ENCODE results near the gene KAZALD1. TPM values are rescaled to one million over a fixed set of nuclear protein-coding genes. Genes with fewer than 3 reads are reported as not detected.

Gene KAZALD1
- total and polyA plus RNA-seq, 4 experiments from 2014 or later: not detected

DNA sequence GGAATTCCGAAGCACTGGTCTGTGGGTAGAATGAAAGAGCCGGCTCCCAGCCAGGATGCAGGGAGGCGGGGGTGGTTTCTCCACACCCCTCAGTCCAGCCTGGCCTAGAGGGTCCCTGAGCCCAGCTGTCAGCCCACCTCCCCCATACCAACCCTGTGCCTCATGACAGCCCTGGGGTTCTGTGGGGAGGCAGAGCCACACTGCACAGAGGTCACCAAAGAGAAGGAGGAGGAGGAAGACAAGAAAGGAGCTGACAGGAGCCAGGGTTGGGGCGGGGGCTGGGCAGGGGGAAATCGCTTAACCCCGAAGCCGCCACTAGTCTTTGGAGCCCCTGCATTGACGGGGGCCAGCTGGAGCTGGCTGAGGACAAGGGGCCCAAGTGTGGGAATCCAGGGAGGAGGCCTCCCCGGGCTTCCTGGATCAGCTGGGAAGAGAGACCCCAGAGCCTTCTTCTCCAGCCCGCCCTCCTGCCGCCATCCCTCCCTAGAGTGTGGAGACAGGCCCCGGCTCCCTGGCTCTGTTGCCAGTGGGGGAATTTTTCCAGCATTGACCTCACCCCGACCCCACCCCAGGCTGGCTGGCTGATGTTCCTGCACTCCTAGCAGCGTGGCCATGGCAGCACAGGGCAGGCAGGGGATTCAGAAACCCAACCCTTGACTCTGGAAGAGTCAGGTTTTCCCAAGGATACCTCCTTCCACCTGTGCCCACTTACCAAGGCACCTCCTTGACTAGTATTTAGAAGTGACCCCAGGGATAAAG lies 32.5 kb downstream of the KAZALD1 start:
- Histone ChIP-seq H3K36me3 (ENCODE audit: insufficient read depth, low read length) (no peaks in the 10 kb centered on the region), H3K9me3 (ENCODE audit: control insufficient read depth in 1 of 2, low read length in 2 of 2) (no peaks in the 10 kb centered on the region), H3K27me3 (ENCODE audit: insufficient read depth, low read length) (peaks cover 6% of the 10 kb centered on the region), H3K4me1 (ENCODE audit: insufficient read depth, low read length) (no peaks in the 10 kb centered on the region), H3K4me3 (ENCODE audit: low read length in 2 of 2) (no peak overlapping the region), H3K27ac (ENCODE audit: low read depth, low read length) (no peak overlapping the region)
- H3K4me3 Mint-ChIP-seq: no peak overlapping the region
- no peaks in the 10 kb centered on the region for H3K36me3 Mint-ChIP-seq
- H3K27ac Mint-ChIP-seq: no peak overlapping the region
- no peaks in the 10 kb centered on the region for H3K9me3 Mint-ChIP-seq
- peaks cover 23 to 48% of the 10 kb centered on the region in 2 donors for H3K27me3 Mint-ChIP-seq
- H3K4me1 Mint-ChIP-seq: no peaks in the 10 kb centered on the region
- POLR2A ChIA-PET (ENCODE audit: partially characterized antibody): interaction anchor here (1.6 kb wide), 1 partner anchor 48 kb away, joined by 12 read pairs; no protein-coding TSS in a partner anchor
- intact Hi-C loops (cut with micrococcal nuclease): no loop called here
- no peak for DNase-seq
- CTCF ChIA-PET (ENCODE audit: partially characterized antibody): interaction anchor here (1.0 to 15.5 kb wide), 6 partner anchors 8 to 47 kb away, joined by 3 to 463 read pairs (median 6); no protein-coding TSS in a partner anchor

DNA sequence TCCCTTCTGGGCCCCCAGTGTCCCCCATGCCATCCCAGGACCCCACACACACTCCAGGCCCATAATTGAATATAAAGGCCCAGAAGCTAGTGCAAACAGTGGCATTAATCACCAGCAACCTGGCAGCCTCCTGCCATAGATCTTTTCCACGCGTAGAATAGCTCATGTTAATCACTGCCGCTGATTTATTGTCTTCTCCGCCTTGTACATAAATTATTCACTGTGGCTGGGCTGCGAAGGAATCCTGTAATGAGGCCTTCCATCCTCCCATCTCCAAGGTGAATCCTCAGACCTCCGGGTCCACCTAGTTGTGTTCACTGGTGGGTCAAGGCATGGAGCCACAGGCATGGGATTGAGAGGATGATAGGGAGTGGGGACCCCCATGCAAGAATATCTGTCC lies 33.2 kb downstream of the KAZALD1 start:
- ChIA-PET CTCF (ENCODE audit: partially characterized antibody) (interaction anchor here (1.0 to 15.5 kb wide), 18 partner anchors 8 to 162 kb away, joined by 3 to 463 read pairs (median 5); no protein-coding TSS in a partner anchor), POLR2A (ENCODE audit: partially characterized antibody) (interaction anchor here (1.6 kb wide), 1 partner anchor 47 kb away, joined by 12 read pairs; no protein-coding TSS in a partner anchor)
- no peaks in the 10 kb centered on the region for H3K9me3 Mint-ChIP-seq
- no peaks in the 10 kb centered on the region for H3K4me1 ChIP-seq (ENCODE audit: insufficient read depth, low read length)
- no peaks in the 10 kb centered on the region for H3K36me3 ChIP-seq (ENCODE audit: insufficient read depth, low read length)
- no peak for DNase-seq
- no peak overlapping the region for H3K4me3 Mint-ChIP-seq
- no peaks in the 10 kb centered on the region for H3K9me3 ChIP-seq (ENCODE audit: control insufficient read depth in 1 of 2, low read length in 2 of 2)
- no peak overlapping the region for H3K4me3 ChIP-seq (ENCODE audit: low read length in 2 of 2)
- no peak overlapping the region for H3K27ac ChIP-seq (ENCODE audit: low read depth, low read length)
- intact Hi-C loops (cut with micrococcal nuclease): loop anchor here (1.0 kb wide), 1 partner anchor 47 kb away; no protein-coding TSS in a partner anchor
- H3K36me3 Mint-ChIP-seq: no peaks in the 10 kb centered on the region
- peaks cover 30 to 54% of the 10 kb centered on the region in 2 donors for H3K27me3 Mint-ChIP-seq
- peaks cover 6% of the 10 kb centered on the region for H3K27me3 ChIP-seq (ENCODE audit: insufficient read depth, low read length)
- H3K27ac Mint-ChIP-seq: peak overlapping the region in 1 of 7 donors; percentile 64
- H3K4me1 Mint-ChIP-seq: no peaks in the 10 kb centered on the region

DNA sequence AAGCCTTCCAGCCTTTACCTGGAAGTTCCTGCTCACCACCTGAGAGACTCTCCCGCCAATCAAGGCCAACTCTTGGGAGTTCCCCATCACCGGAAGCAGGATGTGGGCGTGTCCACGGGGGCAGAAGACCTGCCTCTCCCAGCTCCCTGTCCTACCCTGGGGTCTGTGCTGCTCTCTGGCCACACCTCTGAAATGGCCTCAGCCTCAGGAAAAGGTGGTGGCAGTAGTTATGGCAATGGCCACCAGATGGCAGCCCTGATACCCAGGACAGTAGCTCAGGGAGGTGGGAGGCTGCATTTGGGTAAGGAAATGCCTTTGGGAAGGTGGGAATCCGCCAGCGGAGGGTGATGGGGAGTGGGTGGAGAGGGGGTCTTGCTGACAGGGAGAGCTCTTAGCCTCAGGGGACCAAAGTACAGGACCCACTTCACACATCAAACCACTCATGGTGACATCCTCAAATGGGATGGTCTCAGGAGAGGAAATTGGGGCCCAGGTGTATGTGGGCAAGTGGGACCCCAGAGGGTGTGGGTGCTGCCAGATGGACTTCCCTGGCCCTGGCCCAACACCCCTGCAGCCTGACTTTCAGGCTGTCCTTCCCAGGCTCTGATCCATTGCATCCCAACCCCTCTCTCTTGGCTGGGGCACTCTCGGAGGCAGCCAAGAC lies 33.9 kb downstream of the KAZALD1 start:
- H3K4me3 Mint-ChIP-seq: no peak overlapping the region
- Histone ChIP-seq H3K4me3 (ENCODE audit: low read length in 2 of 2) (no peak overlapping the region), H3K4me1 (ENCODE audit: insufficient read depth, low read length) (no peaks in the 10 kb centered on the region), H3K27ac (ENCODE audit: low read depth, low read length) (no peak overlapping the region), H3K9me3 (ENCODE audit: control insufficient read depth in 1 of 2, low read length in 2 of 2) (no peaks in the 10 kb centered on the region), H3K27me3 (ENCODE audit: insufficient read depth, low read length) (peaks cover 2% of the 10 kb centered on the region), H3K36me3 (ENCODE audit: insufficient read depth, low read length) (no peaks in the 10 kb centered on the region)
- no peaks in the 10 kb centered on the region for H3K4me1 Mint-ChIP-seq
- ChIA-PET POLR2A (ENCODE audit: partially characterized antibody) (interaction anchor here (0.7 to 1.6 kb wide), 2 partner anchors 45 to 46 kb away, joined by 3 to 12 read pairs; no protein-coding TSS in a partner anchor), CTCF (ENCODE audit: partially characterized antibody) (interaction anchor here (0.9 to 15.5 kb wide), 26 partner anchors 8 to 162 kb away, joined by 3 to 463 read pairs (median 5); no protein-coding TSS in a partner anchor)
- no peaks in the 10 kb centered on the region for H3K9me3 Mint-ChIP-seq
- intact Hi-C loops (cut with micrococcal nuclease): loop anchor here (1.0 kb wide), 1 partner anchor 47 kb away; no protein-coding TSS in a partner anchor
- no peak overlapping the region for H3K27ac Mint-ChIP-seq
- peak; percentile 60 to 74 (median 64) for DNase-seq
- peaks cover 34 to 53% of the 10 kb centered on the region in 2 donors for H3K27me3 Mint-ChIP-seq
- no peaks in the 10 kb centered on the region for H3K36me3 Mint-ChIP-seq

DNA sequence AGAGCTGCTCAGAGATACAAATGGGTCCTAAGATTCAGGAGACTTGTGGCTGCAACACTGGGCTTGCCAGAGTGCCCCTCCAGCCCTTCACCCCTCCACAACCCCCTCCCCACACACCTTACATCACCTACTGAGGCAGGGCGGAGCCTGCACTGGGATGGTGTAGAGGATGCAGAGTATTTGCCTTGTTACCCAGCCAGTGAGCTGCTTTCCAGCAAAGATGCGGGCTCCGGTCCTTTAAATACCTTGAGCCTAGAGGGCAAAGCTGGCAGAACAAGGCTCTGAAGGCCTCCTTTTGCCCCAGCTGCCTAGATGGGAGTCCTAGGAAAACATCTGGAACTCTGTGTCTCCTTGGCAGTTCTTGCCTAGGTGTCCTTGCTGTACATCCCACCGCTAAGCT lies 34.6 kb downstream of the KAZALD1 start:
- intact Hi-C loops (cut with micrococcal nuclease): no loop called here
- H3K9me3 ChIP-seq (ENCODE audit: control insufficient read depth in 1 of 2, low read length in 2 of 2): no peaks in the 10 kb centered on the region
- Mint-ChIP-seq H3K36me3 (no peaks in the 10 kb centered on the region), H3K9me3 (no peaks in the 10 kb centered on the region), H3K4me3 (no peak overlapping the region), H3K4me1 (no peaks in the 10 kb centered on the region), H3K27ac (no peak overlapping the region), H3K27me3 (peaks cover 33 to 49% of the 10 kb centered on the region in 2 donors)
- no peak for DNase-seq
- H3K36me3 ChIP-seq (ENCODE audit: insufficient read depth, low read length): no peaks in the 10 kb centered on the region
- ChIA-PET CTCF (ENCODE audit: partially characterized antibody) (interaction anchor here (0.9 to 15.5 kb wide), 24 partner anchors 8 to 161 kb away, joined by 3 to 463 read pairs (median 5); no protein-coding TSS in a partner anchor), POLR2A (ENCODE audit: partially characterized antibody) (no interaction called here)
- H3K27me3 ChIP-seq (ENCODE audit: insufficient read depth, low read length): no peaks in the 10 kb centered on the region
- H3K27ac ChIP-seq (ENCODE audit: low read depth, low read length): no peak overlapping the region
- H3K4me3 ChIP-seq (ENCODE audit: low read length in 2 of 2): no peak overlapping the region
- no peaks in the 10 kb centered on the region for H3K4me1 ChIP-seq (ENCODE audit: insufficient read depth, low read length)

DNA sequence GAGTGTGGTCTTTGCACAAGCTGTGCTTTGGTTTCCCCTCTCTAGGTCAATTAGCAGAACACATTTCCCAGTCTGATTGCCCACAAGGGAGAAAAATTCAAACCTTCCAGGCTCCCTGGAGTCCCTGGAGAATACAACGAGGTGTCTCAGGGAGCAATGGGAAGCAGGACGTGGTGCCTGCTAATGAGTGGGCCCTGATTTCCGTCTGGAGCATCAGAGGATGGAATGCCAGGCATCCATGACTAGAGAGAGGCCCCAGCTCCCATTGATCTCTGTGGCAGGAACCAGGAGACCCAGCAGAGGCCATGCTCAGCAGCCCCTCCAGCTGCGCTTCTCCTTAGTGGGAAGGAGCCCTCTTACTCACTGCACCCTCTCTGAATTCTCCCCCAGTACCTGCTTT lies 36.1 kb downstream of the KAZALD1 start:
- Mint-ChIP-seq H3K9me3 (no peaks in the 10 kb centered on the region), H3K27me3 (peaks cover 30 to 49% of the 10 kb centered on the region in 2 donors), H3K27ac (no peak overlapping the region), H3K36me3 (no peaks in the 10 kb centered on the region), H3K4me3 (no peak overlapping the region), H3K4me1 (no peaks in the 10 kb centered on the region)
- ChIA-PET POLR2A (ENCODE audit: partially characterized antibody) (no interaction called here), CTCF (ENCODE audit: partially characterized antibody) (interaction anchor here (1.0 to 15.5 kb wide), 6 partner anchors 9 to 50 kb away, joined by 3 to 463 read pairs (median 13); no protein-coding TSS in a partner anchor)
- Histone ChIP-seq H3K9me3 (ENCODE audit: control insufficient read depth in 1 of 2, low read length in 2 of 2) (no peaks in the 10 kb centered on the region), H3K27ac (ENCODE audit: low read depth, low read length) (no peak overlapping the region), H3K27me3 (ENCODE audit: insufficient read depth, low read length) (peaks cover 5% of the 10 kb centered on the region), H3K4me3 (ENCODE audit: low read length in 2 of 2) (no peak overlapping the region), H3K36me3 (ENCODE audit: insufficient read depth, low read length) (no peaks in the 10 kb centered on the region), H3K4me1 (ENCODE audit: insufficient read depth, low read length) (no peaks in the 10 kb centered on the region)
- intact Hi-C loops (cut with micrococcal nuclease): no loop called here
- DNase-seq: no peak

DNA sequence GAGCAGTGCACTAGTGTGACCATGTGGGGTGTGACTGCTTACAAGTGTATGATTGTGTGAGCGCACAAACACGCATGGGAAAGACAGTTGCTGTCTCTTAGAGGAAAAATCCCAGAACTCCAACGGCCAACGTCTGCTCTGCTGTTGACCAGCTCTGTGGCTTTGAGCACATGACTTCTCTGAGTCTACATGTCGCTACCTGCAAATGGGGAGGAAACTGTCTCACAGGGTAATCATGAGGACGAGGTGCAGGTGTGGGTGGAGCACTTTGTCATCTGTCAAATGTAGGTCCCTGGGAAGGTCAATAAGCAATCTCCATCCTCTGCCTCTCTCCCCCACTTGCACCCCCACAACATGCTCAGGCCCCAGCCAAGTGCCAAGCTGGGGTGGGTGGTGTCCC lies 38.1 kb downstream of the KAZALD1 start:
- peaks cover 35 to 41% of the 10 kb centered on the region in 2 donors for H3K27me3 Mint-ChIP-seq
- H3K4me3 Mint-ChIP-seq: no peak overlapping the region
- H3K4me1 Mint-ChIP-seq: no peaks in the 10 kb centered on the region
- Histone ChIP-seq H3K9me3 (ENCODE audit: control insufficient read depth in 1 of 2, low read length in 2 of 2) (no peaks in the 10 kb centered on the region), H3K4me3 (ENCODE audit: low read length in 2 of 2) (no peak overlapping the region), H3K27ac (ENCODE audit: low read depth, low read length) (no peak overlapping the region), H3K36me3 (ENCODE audit: insufficient read depth, low read length) (no peaks in the 10 kb centered on the region), H3K27me3 (ENCODE audit: insufficient read depth, low read length) (peaks cover 8% of the 10 kb centered on the region), H3K4me1 (ENCODE audit: insufficient read depth, low read length) (no peaks in the 10 kb centered on the region)
- ChIA-PET CTCF (ENCODE audit: partially characterized antibody) (interaction anchor here (1.0 to 15.5 kb wide), 2 partner anchors 8 to 41 kb away, joined by 3 to 463 read pairs; no protein-coding TSS in a partner anchor), POLR2A (ENCODE audit: partially characterized antibody) (no interaction called here)
- intact Hi-C loops (cut with micrococcal nuclease): no loop called here
- H3K9me3 Mint-ChIP-seq: no peaks in the 10 kb centered on the region
- H3K36me3 Mint-ChIP-seq: no peaks in the 10 kb centered on the region
- H3K27ac Mint-ChIP-seq: no peak overlapping the region
- no peak for DNase-seq

DNA sequence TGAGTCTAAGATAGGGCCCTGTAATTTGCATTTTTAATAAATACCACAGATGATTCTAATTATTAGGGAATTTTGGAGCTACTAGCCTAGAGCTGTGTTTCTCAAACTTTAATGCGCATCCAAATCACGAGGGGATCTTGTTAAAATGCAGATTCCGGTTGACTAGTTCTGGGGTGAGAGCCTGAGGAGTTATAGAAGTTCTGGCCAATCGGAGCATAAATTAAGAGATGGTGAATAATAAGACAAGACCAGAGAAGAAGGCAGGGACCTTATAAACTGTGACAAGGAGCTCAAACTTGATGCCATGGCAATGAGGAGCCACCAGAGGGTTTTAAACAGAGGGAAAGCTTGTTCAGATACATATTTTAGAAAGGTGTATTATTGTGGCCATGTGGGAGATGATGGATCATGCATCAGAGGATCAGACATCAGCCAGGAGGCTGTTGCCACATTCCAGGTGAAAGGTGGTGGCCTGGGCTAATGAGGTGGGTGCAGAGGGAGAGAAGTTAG lies 39.6 kb downstream of the KAZALD1 start:
- POLR2A ChIA-PET (ENCODE audit: partially characterized antibody): no interaction called here
- CTCF ChIA-PET (ENCODE audit: partially characterized antibody): interaction anchor here (0.6 to 15.5 kb wide), 5 partner anchors 10 to 88 kb away, joined by 3 to 463 read pairs (median 3); no protein-coding TSS in a partner anchor
- peaks cover 8% of the 10 kb centered on the region for H3K27me3 ChIP-seq (ENCODE audit: insufficient read depth, low read length)
- Mint-ChIP-seq H3K27me3 (peaks cover 33 to 38% of the 10 kb centered on the region in 2 donors), H3K36me3 (no peaks in the 10 kb centered on the region), H3K4me3 (no peak overlapping the region), H3K27ac (no peak overlapping the region), H3K4me1 (no peaks in the 10 kb centered on the region), H3K9me3 (no peaks in the 10 kb centered on the region)
- H3K4me3 ChIP-seq (ENCODE audit: low read length in 2 of 2): no peak overlapping the region
- no peaks in the 10 kb centered on the region for H3K9me3 ChIP-seq (ENCODE audit: control insufficient read depth in 1 of 2, low read length in 2 of 2)
- H3K36me3 ChIP-seq (ENCODE audit: insufficient read depth, low read length): no peaks in the 10 kb centered on the region
- H3K4me1 ChIP-seq (ENCODE audit: insufficient read depth, low read length): no peaks in the 10 kb centered on the region
- DNase-seq: no peak
- intact Hi-C loops (cut with micrococcal nuclease): no loop called here
- H3K27ac ChIP-seq (ENCODE audit: low read depth, low read length): no peak overlapping the region
